A549 (cell line): ENCODE measurements around the gene SIDT2.

ENCODE experiments used
- BHLHE40 ChIP-seq: IDR thresholded peaks from 2 replicates; pipeline ENCODE4 v1.6.1; 2012; ENCODE audit warnings: low read depth, low read length, inconsistent platforms
- CBX2 ChIP-seq: fragments of 200-600 bp; sonication (generic); IDR thresholded peaks from 2 replicates; pipeline ENCODE4 v1.6.1; 2016; ENCODE audit warnings: low read depth, mild to moderate bottlenecking, borderline replicate concordance
- EP300 ChIP-seq, 2 experiments: fragments of >200 bp; sonication (Bioruptor Twin); formaldehyde crosslinking; IDR thresholded peaks; 2 replicates in 1 of 2; 3 replicates in 1 of 2; pipeline ENCODE4 v1.6.1; 2016 to 2017
- FOSL2 ChIP-seq, 2 experiments: fragments of 450-650 bp in 1 of 2; fragments of >200 bp in 1 of 2; sonication (Bioruptor Twin) in 1 of 2; formaldehyde crosslinking; IDR thresholded peaks; 2 replicates each; pipeline versions ENCODE4 v1.5.0 to v1.6.1; 2016 to 2020; ENCODE audit warnings: mild to moderate bottlenecking in 1 of 2, moderate library complexity in 1 of 2
- MAFK ChIP-seq: fragments of 450-650 bp; IDR thresholded peaks from 2 replicates; pipeline ENCODE4 v1.6.1; 2014; ENCODE audit not compliant: partially characterized antibody
- PBX3 ChIP-seq: IDR thresholded peaks from 2 replicates; pipeline ENCODE4 v1.6.1; 2012
- POLR2A ChIP-seq: IDR thresholded peaks from 2 replicates; pipeline ENCODE4 v1.6.1; 2012; ENCODE audit warnings: mild to moderate bottlenecking, low read length
- RCOR1 ChIP-seq: fragments of 150-350 bp; IDR thresholded peaks from 2 replicates; pipeline ENCODE4 v1.6.1; 2014; ENCODE audit warnings: antibody characterized with exemption, low read length, low read depth
- RNF2 ChIP-seq: fragments of 200-600 bp; sonication (generic); IDR thresholded peaks from 2 replicates; pipeline ENCODE4 v1.6.1; 2016; ENCODE audit warnings: low read depth, mild to moderate bottlenecking, antibody characterized with exemption, moderate library complexity, borderline replicate concordance
- TF ChIP-seq, protein P1 (sequence below): fragments of >200 bp; sonication (Bioruptor Twin); formaldehyde crosslinking; IDR thresholded peaks from 3 replicates; pipeline ENCODE4 v1.5.1; 2016

GRCh38 chr11:117231842-117232091 lies 53.2 kb downstream of the SIDT2 start, which contains the start of gene PCSK7:
- TF ChIP-seq, protein P1, sequence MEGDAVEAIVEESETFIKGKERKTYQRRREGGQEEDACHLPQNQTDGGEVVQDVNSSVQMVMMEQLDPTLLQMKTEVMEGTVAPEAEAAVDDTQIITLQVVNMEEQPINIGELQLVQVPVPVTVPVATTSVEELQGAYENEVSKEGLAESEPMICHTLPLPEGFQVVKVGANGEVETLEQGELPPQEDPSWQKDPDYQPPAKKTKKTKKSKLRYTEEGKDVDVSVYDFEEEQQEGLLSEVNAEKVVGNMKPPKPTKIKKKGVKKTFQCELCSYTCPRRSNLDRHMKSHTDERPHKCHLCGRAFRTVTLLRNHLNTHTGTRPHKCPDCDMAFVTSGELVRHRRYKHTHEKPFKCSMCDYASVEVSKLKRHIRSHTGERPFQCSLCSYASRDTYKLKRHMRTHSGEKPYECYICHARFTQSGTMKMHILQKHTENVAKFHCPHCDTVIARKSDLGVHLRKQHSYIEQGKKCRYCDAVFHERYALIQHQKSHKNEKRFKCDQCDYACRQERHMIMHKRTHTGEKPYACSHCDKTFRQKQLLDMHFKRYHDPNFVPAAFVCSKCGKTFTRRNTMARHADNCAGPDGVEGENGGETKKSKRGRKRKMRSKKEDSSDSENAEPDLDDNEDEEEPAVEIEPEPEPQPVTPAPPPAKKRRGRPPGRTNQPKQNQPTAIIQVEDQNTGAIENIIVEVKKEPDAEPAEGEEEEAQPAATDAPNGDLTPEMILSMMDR, result no peak
- TF ChIP-seq RCOR1 (no peak), FOSL2 (IDR thresholded peaks at IDR 0.05) (no peak), FOSL2 (CRISPR knock-in tag; IDR thresholded peaks at IDR 0.05) (no peak), RNF2 (no peak), CBX2 (no peak), EP300 (IDR thresholded peaks at IDR 0.05) (no peak), PBX3 (no peak), MAFK (no peak), POLR2A (peak; percentile 41), BHLHE40 (no peak)
